Transverse colon (tissue), 3 donors: ENCODE results near the gene CCDC81.
"Not testable (repeated sequence)": the region's sequence is repeated elsewhere in the genome, so short reads cannot be mapped to it uniquely, and the experiment has no call there.

ENCODE experiments used
- CTCF ChIP-seq, 5 experiments: fragments of 200-600 bp in 3 of 5; fragments of 450-650 bp in 2 of 5; sonication (generic) in 3 of 5; IDR thresholded peaks; 1 replicate in 2 of 5; 2 replicates in 3 of 5; pipeline ENCODE4 v1.5.1; 2016 to 2017; ENCODE audit warnings: antibody characterized with exemption in 5 of 5, inconsistent platforms in 3 of 5, mild to moderate bottlenecking in 2 of 5, moderate library complexity in 1 of 5
- POLR2A ChIP-seq: fragments of 450-650 bp; IDR thresholded peaks from one replicate; pipeline ENCODE4 v1.6.1; 2016; ENCODE audit warnings: antibody characterized with exemption, mild to moderate bottlenecking, moderate library complexity

- not testable (repeated sequence) for TF ChIP-seq CTCF (IDR thresholded peaks at IDR 0.05); POLR2A
Measured at GRCh38 chr11:86423488-86423887, 48.8 kb downstream of the CCDC81 start.
